HPDE6-E6E7 (cell line): ENCODE measurements around the gene NECTIN1.

Source experiments
- DNase-seq: peaks from one replicate; pipeline ENCODE4 v3.0.0; 2011; ENCODE audit warnings: missing footprints; ENCODE audit errors: extremely low spot score

NECTIN1 gene, protein sequence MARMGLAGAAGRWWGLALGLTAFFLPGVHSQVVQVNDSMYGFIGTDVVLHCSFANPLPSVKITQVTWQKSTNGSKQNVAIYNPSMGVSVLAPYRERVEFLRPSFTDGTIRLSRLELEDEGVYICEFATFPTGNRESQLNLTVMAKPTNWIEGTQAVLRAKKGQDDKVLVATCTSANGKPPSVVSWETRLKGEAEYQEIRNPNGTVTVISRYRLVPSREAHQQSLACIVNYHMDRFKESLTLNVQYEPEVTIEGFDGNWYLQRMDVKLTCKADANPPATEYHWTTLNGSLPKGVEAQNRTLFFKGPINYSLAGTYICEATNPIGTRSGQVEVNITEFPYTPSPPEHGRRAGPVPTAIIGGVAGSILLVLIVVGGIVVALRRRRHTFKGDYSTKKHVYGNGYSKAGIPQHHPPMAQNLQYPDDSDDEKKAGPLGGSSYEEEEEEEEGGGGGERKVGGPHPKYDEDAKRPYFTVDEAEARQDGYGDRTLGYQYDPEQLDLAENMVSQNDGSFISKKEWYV

GRCh38 chr11:119728651-119729580, at the start of gene NECTIN1:
NECTIN1 (minus strand) TSS chr11:119729200; CDS start chr11:119728553, 647 bp downstream.
- peak; percentile 91 for DNase-seq

GRCh38 chr11:119778391-119779194, 49.6 kb upstream of the NECTIN1 start:
- DNase-seq, result no peak

DNA sequence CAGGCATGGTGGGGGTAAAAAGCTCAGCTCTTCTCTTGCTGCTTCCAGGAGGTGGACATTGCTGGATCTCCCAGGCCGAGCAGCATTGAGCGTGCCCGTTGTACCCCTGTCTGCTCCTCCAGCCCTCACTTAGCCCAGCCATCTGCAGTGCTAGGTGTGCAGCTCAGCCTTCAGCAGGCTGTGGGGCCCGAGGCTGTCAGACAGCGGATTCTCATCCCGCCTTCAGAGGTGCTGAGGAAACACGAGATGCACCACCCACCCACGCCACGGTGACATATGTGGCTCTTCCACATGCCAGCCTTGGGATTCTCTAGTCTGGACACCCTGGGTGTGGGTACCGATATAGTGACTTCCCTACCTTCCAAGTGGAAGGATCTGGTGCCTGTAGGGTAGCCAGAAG, 48.9 kb upstream of the NECTIN1 start:
- DNase-seq, result no peak

- no peak for DNase-seq
These were observed 47.7 kb upstream of the NECTIN1 start for GRCh38 chr11:119776651-119777050.

GRCh38 chr11:119776031-119776636, 47.1 kb upstream of the NECTIN1 start:
- DNase-seq, result no peak

DNA sequence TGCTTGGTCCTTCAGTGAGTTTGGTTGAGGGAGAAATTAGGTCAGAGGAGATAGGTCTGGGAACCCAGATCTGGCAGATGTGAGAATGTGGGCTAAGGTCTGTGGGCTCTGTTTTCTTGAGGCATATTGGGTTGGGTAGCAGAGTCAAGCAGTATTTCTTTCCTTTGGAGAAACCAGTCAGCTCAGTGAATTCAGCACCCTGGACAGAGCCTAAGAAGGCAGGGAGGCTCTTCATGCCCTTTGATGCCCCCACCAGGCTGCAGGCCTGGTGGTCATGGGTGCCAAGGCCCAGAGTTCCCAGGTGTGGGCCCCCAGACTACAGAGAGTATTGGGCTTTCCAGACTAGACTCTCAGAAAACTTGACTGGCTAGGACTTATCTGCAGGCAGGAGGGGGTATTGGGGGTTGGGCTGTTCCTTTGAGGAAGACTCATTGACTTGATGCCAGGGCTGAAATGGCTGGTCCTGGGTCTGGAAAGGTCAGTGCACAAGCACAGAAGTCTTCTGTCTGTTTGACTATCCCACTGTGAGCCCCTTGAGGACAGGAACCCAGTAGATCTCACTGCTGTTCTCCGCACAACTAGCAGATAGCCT, 45.3 kb upstream of the NECTIN1 start:
- no peak for DNase-seq

DNA sequence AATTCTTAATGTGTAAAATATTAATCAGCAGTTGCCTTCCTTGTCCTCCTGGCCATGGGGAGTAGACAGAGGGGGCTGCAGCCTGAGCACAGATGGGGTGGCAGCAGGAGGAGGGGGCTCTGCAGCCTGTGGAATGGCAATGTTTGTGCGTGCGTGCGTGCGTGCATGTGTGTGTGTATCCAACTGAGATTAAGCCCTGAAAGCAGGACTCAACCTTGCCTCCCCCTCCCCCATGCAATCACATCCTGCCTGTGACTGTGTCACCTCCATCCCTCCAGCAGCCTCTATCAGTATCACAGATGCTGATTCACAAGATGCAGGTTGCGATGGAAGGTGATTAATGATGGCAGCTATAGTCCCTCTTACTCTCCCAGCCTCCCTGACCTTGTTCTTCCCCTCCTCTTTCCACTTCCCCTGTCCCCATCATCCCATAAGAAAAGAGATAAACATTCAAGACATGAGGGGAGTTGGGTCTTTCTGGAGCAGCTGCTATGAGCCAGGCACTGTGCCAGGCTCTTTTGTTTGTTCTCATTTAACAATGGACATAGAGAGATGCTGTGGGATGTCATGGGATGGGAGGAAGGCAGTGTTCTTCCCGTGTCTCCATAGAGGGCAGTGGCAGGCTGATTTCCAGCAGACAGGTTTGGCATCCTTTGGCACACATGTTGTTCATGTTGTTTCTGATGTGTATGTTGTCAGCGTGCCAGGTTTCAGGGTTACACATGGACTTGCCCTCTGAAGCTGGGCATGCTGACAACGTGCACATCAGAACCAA, 43.8 kb upstream of the NECTIN1 start:
- no peak for DNase-seq

DNA sequence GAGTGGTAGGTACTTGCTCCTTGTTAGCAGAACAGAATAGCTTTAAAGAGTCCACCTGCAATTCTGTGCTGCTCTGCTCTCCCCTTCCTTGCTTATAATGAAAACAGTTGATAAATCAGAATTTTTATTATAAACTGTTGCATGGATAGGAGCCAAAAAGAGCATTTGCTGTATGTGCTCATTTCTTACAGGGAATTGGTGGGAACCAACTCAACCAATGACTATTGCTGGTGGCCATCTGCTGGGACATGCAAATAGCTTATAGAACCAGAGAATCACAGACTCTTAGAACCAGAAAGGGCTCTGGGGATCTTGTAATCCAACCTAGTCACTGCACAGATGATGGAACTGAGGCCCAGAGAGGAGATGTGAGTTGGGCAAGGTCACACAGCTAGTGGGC, 43.1 kb upstream of the NECTIN1 start:
- no peak for DNase-seq

GRCh38 chr11:119771172-119771770, 42.3 kb upstream of the NECTIN1 start:
- DNase-seq, result no peak

- DNase-seq, result no peak
These were observed 36.6 kb upstream of the NECTIN1 start for GRCh38 chr11:119765628-119766027.

DNA sequence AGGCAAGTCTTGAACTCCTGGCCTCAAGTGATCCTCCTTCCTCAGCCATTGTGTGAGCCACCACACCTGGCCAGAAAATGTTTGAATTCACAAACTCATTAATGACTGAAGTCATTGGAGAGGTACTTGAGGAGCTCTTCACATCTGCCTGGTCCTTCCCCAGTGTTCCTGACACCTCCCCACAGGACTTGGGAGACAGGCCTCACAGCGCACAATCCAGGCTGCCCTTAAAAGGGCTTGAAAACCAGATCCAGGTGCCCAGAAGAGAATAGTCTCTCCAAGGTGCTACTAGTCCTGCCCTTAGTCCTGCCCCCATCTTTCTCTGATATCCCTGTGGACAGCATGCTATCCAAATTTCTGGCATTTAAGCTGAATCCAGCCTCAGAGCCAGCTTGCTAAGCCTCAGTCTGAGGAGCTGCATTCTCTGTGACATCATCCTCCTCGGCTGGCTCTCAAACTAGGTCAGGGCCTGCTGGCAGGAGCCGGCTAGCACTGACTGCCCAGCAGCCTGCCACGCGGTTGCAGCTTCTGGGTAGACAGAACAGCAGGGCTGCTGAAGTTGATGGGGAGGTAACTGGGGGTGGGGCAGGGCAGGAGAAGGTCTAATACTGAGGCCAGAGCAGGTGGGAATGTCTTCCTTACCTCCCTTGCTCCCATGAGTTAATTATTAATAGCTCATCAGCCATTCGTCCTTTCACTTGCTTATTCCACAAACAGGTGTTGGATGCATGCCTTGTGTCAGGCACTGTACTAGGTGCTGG, 35.3 kb upstream of the NECTIN1 start:
- no peak for DNase-seq

DNA sequence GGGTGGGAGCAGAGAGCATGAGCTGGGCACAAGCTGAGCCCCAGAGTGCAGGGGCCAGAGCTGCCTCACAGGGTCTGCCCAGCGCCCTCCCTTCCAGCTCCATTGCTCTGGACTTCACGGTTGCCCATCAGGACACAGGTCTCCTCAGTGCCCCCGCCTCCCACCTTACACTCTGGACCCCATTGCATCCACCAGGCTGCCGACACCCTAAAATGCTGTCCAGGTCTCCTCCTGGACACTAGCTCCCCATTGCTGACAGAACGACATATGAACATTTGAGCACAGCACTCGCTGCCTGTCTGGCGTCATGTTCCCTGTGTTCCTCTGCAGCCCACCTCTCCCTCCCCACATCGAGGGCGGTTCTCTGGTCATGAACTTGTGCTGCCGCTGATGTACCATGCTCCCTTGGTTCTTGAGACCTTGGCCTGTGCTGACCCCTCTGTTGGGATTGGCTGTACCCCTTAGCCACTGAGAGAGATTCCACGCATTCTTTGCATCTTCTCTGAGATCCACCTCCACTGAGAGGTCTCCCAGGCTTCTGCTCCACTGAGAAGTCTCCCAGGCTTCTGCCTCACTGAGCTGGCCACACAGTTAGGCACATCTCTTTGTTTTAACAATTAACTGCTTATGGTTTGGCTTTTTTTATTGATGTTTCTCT, 34.2 kb upstream of the NECTIN1 start:
- DNase-seq, result no peak

DNA sequence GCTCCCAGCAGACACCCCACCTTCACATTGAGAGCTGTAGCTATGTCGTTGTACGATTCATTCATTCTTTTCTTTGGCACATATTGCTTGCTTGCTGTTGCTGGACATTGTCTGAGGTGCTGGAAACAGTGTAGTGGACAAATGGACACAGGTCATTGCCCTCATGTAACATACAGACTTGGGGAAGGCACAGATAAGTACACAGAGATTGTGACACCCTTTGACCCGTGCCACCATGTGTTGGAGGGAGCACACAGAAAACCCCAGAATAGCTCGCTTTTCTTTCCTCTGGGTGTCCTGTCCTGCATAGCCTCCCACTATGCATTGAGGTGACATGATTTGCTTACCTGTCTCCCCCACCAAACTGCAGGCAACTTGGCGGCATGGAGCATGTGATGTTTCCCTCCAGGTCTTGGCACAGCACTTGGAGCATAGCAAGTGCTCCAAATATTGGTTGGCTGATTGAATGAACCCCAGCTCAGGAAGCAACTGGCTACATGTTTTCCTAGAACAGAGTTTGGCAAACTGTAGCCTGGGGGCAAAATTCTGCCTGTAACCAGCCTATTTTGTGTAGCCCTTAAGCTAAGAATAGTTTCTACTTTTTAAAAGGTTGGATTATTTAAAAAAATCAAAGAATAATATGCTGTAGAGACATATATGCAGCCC, 30.9 kb upstream of the NECTIN1 start:
- DNase-seq, result no peak

GRCh38 chr11:119759324-119759723, 30.3 kb upstream of the NECTIN1 start:
- peak; percentile 67 for DNase-seq

GRCh38 chr11:119758291-119758690, 29.3 kb upstream of the NECTIN1 start:
- DNase-seq, result no peak

DNA sequence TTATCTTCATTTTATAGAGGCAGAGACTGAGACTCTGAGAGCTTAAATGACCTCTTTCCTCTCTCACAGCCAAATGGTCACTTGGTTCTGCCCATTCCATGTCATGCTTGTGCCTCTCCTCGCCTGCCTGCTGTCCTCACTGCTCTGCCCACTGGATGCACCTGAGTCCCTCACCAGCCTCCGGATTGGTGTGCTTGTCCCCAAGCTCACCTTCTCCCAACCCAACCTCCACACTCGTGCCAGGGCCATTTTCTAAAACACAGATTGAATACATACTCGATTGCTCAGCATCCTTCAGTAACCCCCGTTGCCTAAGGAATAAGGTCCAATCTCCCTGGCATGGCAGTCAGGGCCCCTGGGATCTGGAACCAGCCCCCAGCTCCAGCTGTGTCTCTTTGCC, 28.4 kb upstream of the NECTIN1 start:
- no peak for DNase-seq

- DNase-seq, result no peak
These were observed 27.3 kb upstream of the NECTIN1 start for GRCh38 chr11:119756169-119756865.
